ENCODE data around the gene PCDHB4. TPM values are rescaled to one million over a fixed set of nuclear protein-coding genes. Genes with fewer than 3 reads are reported as not detected.
"Not testable (repeated sequence)": the region's sequence is repeated elsewhere in the genome, so short reads cannot be mapped to it uniquely, and the experiment has no call there.

PCDHB4 gene
- 1 to 10 TPM in 2 of 3 donors, under 1 TPM in 1; 0.97 to 2.1 (median 2.0) TPM for polyA plus RNA-seq (ENCODE audit: insufficient read length in 3 of 3)
- long read RNA-seq, donor 1: 0 reads
- long read RNA-seq, donor 2, partial matches to known transcripts: 0 of 3 reads
- long read RNA-seq, donor 2, other reads (novel, unspliced or antisense): 0 of 3 reads
- long read RNA-seq, donor 3: 0 reads
- long read RNA-seq, donor 4, partial matches to known transcripts: 0 of 2 reads
- long read RNA-seq, donor 4, other reads (novel, unspliced or antisense): 0 of 2 reads
- long read RNA-seq, donor 5, partial matches to known transcripts: 0 of 2 reads
- long read RNA-seq, donor 5, other reads (novel, unspliced or antisense): 0 of 2 reads
- long read RNA-seq, donor 6, partial matches to known transcripts: 0 of 3 reads
- long read RNA-seq, donor 6, other reads (novel, unspliced or antisense): 0 of 3 reads
- long read RNA-seq, donor 7, partial matches to known transcripts: 0 of 1 reads
- long read RNA-seq, donor 7, other reads (novel, unspliced or antisense): 0 of 1 reads
- long read RNA-seq, donor 8, transcript PCDHB4-201 (1 exons, 3,825 nt): major isoform, 8 of 8 reads
- long read RNA-seq, donor 8, partial matches to known transcripts: 0 of 8 reads
- long read RNA-seq, donor 8, other reads (novel, unspliced or antisense): 0 of 8 reads
- long read RNA-seq, donor 9, partial matches to known transcripts: 0 of 3 reads
- long read RNA-seq, donor 9, other reads (novel, unspliced or antisense): 0 of 3 reads
- long read RNA-seq, donor 10, partial matches to known transcripts: 0 of 1 reads
- long read RNA-seq, donor 10, other reads (novel, unspliced or antisense): 0 of 1 reads
- long read RNA-seq, donor 11, partial matches to known transcripts: 0 of 3 reads
- long read RNA-seq, donor 11, other reads (novel, unspliced or antisense): 0 of 3 reads
- long read RNA-seq, donor 12, transcript PCDHB4-201 (1 exons, 3,825 nt): major isoform, 7 of 7 reads
- long read RNA-seq, donor 12, partial matches to known transcripts: 0 of 7 reads
- long read RNA-seq, donor 12, other reads (novel, unspliced or antisense): 0 of 7 reads
- long read RNA-seq, donor 13: 0 reads
- long read RNA-seq, donor 14, transcript PCDHB4-201 (1 exons, 3,825 nt): major isoform, 7 of 7 reads
- long read RNA-seq, donor 14, partial matches to known transcripts: 0 of 7 reads
- long read RNA-seq, donor 14, other reads (novel, unspliced or antisense): 0 of 7 reads
- long read RNA-seq, donor 15, partial matches to known transcripts: 0 of 3 reads
- long read RNA-seq, donor 15, other reads (novel, unspliced or antisense): 0 of 3 reads
- long read RNA-seq, donor 16, partial matches to known transcripts: 0 of 4 reads
- long read RNA-seq, donor 16, other reads (novel, unspliced or antisense): 0 of 4 reads

GRCh38 chr5:141121563-141121962, at the start of gene PCDHB4:
Gene PCDHB4 (plus strand): TSS chr5:141121818. CDS start chr5:141121999, 181 bp downstream.
- no peak for DNase-seq

- no peak for DNase-seq
These were observed 43.8 kb upstream of the PCDHB4 start for GRCh38 chr5:141077826-141078225.

- DNase-seq: no peak
These were observed 39.4 kb upstream of the PCDHB4 start for GRCh38 chr5:141082228-141082627.

- peak; percentile 30 for DNase-seq
These were observed 37.1 kb upstream of the PCDHB4 start for GRCh38 chr5:141084487-141084989.

- DNase-seq: peak; percentile 9
These were observed 26.9 kb upstream of the PCDHB4 start, which contains the start of gene PCDHB2 for GRCh38 chr5:141094481-141095262. Gene PCDHB2 (plus strand): TSS chr5:141094615. CDS start chr5:141094791, 176 bp downstream.

- no peak for DNase-seq
These were observed 26.4 kb upstream of the PCDHB4 start for GRCh38 chr5:141095263-141095641.

GRCh38 chr5:141096181-141096580, 25.4 kb upstream of the PCDHB4 start:
- not testable (repeated sequence) for DNase-seq

- DNase-seq: not testable (repeated sequence)
These were observed 25.0 kb upstream of the PCDHB4 start for GRCh38 chr5:141096586-141096985.

- DNase-seq: no peak
These were observed 21.3 kb upstream of the PCDHB4 start, which contains the start of gene PCDHB3 for GRCh38 chr5:141100243-141100805. Gene PCDHB3 (plus strand): TSS chr5:141100473. CDS start chr5:141100650, 177 bp downstream.

GRCh38 chr5:141101059-141101458, 20.6 kb upstream of the PCDHB4 start:
- DNase-seq: no peak

- DNase-seq: not testable (repeated sequence)
These were observed 19.5 kb upstream of the PCDHB4 start for GRCh38 chr5:141102070-141102469.

- DNase-seq: not testable (repeated sequence)
These were observed 19.1 kb upstream of the PCDHB4 start for GRCh38 chr5:141102471-141102870.

GRCh38 chr5:141105350-141105749, 16.3 kb upstream of the PCDHB4 start:
- no peak for DNase-seq

GRCh38 chr5:141119250-141119649, 2.4 kb upstream of the PCDHB4 start:
- no peak for DNase-seq

GRCh38 chr5:141121985-141122384, 367 bp downstream of the PCDHB4 start:
- DNase-seq: no peak

- not testable (repeated sequence) for DNase-seq
These were observed 1.9 kb downstream of the PCDHB4 start for GRCh38 chr5:141123396-141124135.

GRCh38 chr5:141127305-141127704, 5.7 kb downstream of the PCDHB4 start:
- no peak for DNase-seq

- DNase-seq: peak; percentile 24
These were observed 13.6 kb downstream of the PCDHB4 start, which contains the start of gene PCDHB5 for GRCh38 chr5:141135030-141135717. Gene PCDHB5 (plus strand): TSS chr5:141135206. CDS start chr5:141135435, 229 bp downstream.
